ENCODE results near the gene SLC25A23. TPM values are rescaled to one million over a fixed set of nuclear protein-coding genes. Genes with fewer than 3 reads are reported as not detected.

SLC25A23 gene
- total and polyA plus RNA-seq, 10 of the 15 experiments (the other 5 are each of a cell fraction or from before 2014, with no cell fraction given): 10.2 to 85.8 (median 50.0) TPM

- no peak for TF ChIP-seq E2F8 (IDR thresholded peaks at IDR 0.05; ENCODE audit: low read depth, partially characterized antibody)
- TF ChIP-seq FOXM1 (IDR thresholded peaks at IDR 0.05; ENCODE audit: low read depth, low read length): no peak
- TF ChIP-seq CTCF (IDR thresholded peaks at IDR 0.05 in 2 of 3, conservative IDR thresholded peaks at IDR 0.05 in 1 of 3; ENCODE audit: control insufficient read depth in 2 of 3, extremely low read depth in 1 of 3, insufficient read depth in 1 of 3, low read depth in 3 of 3, low read length in 3 of 3): peak in 2 of 3 experiments; percentile 23 to 28; a peak in 2 of 6 replicates
- TF ChIP-seq CREB1 (IDR thresholded peaks at IDR 0.05; ENCODE audit: low read depth): peak; percentile 85
- TF ChIP-seq ZSCAN29 (IDR thresholded peaks at IDR 0.05): peak; percentile 29; the same call in 1 of the 2 replicates
- no peak for TF ChIP-seq USF1 (IDR thresholded peaks at IDR 0.05; ENCODE audit: borderline replicate concordance, extremely low read length, insufficient read depth, low read depth, low read length)
- no peak for TF ChIP-seq BRCA1 (IDR thresholded peaks at IDR 0.05; ENCODE audit: low read depth, low read length)
- TF ChIP-seq TCF7 (IDR thresholded peaks at IDR 0.05; ENCODE audit: borderline replicate concordance): no peak
- TF ChIP-seq ZBTB4 (CRISPR knock-in tag; IDR thresholded peaks at IDR 0.05): no peak
- peak; percentile 9; the same call in 1 of the 2 replicates for TF ChIP-seq SMARCA5 (IDR thresholded peaks at IDR 0.05)
- no peak for TF ChIP-seq JUNB (IDR thresholded peaks at IDR 0.05)
- 0 out of 2 replicates have a peak, but pooled peaks have one; percentile 38 for TF ChIP-seq POLR2AphosphoS2 (IDR thresholded peaks at IDR 0.05; ENCODE audit: low read depth, low read length)
- TF ChIP-seq CBX5 (IDR thresholded peaks at IDR 0.05; ENCODE audit: low read depth): no peak
- peak; percentile 84 for TF ChIP-seq CREM (IDR thresholded peaks at IDR 0.05; ENCODE audit: low read depth)
- TF ChIP-seq SRF (IDR thresholded peaks at IDR 0.05; ENCODE audit: low read depth in 2 of 2, low read length in 2 of 2): no peak
- TF ChIP-seq NR2C1 (IDR thresholded peaks at IDR 0.05): peak; percentile 98
- peak; percentile 66; the same call in 1 of the 2 replicates for TF ChIP-seq RB1 (IDR thresholded peaks at IDR 0.05; ENCODE audit: borderline replicate concordance)
- TF ChIP-seq NFYB (IDR thresholded peaks at IDR 0.05; ENCODE audit: insufficient read depth, low read depth, low read length): no peak
- TF ChIP-seq ASH2L (IDR thresholded peaks at IDR 0.05; ENCODE audit: borderline replicate concordance, low read depth): no peak; the same call in 1 of the 2 replicates
- TF ChIP-seq ZNF207 (IDR thresholded peaks at IDR 0.05; ENCODE audit: borderline replicate concordance): peak; percentile 66; the same call in 1 of the 2 replicates
These were observed 66.3 kb downstream of the SLC25A23 start, which contains the start of gene GTF2F1 (continued) for GRCh38 chr19:6393074-6393982.
